Mesodermal cell (in vitro differentiated cells): ENCODE measurements around the gene PERCC1.

ENCODE experiments used
- H3K27ac ChIP-seq: 2 replicates; pipeline ENCODE4 v1.7.0; 2013; ENCODE audit warnings: mild to moderate bottlenecking, low read depth, low read length, moderate library complexity; ENCODE audit not compliant: severe bottlenecking
- H3K36me3 ChIP-seq: 2 replicates; pipeline ENCODE4 v1.7.1; 2013; ENCODE audit warnings: mild to moderate bottlenecking, low read length, moderate library complexity; ENCODE audit not compliant: control insufficient read depth, insufficient read depth
- H3K4me1 ChIP-seq: one replicate; pipeline ENCODE4 v1.7.1; 2013; ENCODE audit warnings: mild to moderate bottlenecking, low read length; ENCODE audit not compliant: insufficient read depth, control insufficient read depth, poor library complexity, severe bottlenecking
- H3K4me3 ChIP-seq: 2 replicates; pipeline ENCODE4 v1.7.0; 2013; ENCODE audit warnings: low read length, control low read depth, mild to moderate bottlenecking; ENCODE audit not compliant: insufficient read depth, poor library complexity, severe bottlenecking; ENCODE audit errors: extremely low read depth
- H3K9me3 ChIP-seq: 2 replicates; pipeline ENCODE4 v1.7.1; 2013; ENCODE audit warnings: mild to moderate bottlenecking, low read length, moderate library complexity; ENCODE audit not compliant: control insufficient read depth
- WGBS, 2 experiments: methylation state at CpG; one replicate each; pipeline ENCODE4 v1.1.5; 2013; ENCODE audit warnings: missing lambda C conversion rate in 2 of 2; ENCODE audit not compliant: insufficient coverage in 2 of 2; 5-methylcytosine and 5-hydroxymethylcytosine counted together

PERCC1 gene

GRCh38 chr16:1450841-1451240 is 20.0 kb downstream of the PERCC1 start:
- 93 to 97% methylated on average over 20 to 21 of the region's 21 CpGs for WGBS, 2 experiments
- no peaks in the 10 kb centered on the region for H3K9me3 ChIP-seq
- H3K4me1 ChIP-seq, result no peaks in the 10 kb centered on the region
- H3K4me3 ChIP-seq, result no peak overlapping the region
- H3K36me3 ChIP-seq, result peaks cover 49% of the 10 kb centered on the region
- no peak overlapping the region for H3K27ac ChIP-seq

- WGBS, 2 experiments, result 95 to 97% methylated on average over 22 to 34 of the region's 34 CpGs
- Histone ChIP-seq H3K4me3 (no peak overlapping the region), H3K9me3 (no peaks in the 10 kb centered on the region), H3K27ac (no peak overlapping the region), H3K4me1 (no peaks in the 10 kb centered on the region), H3K36me3 (peaks cover 52% of the 10 kb centered on the region)
Measured at GRCh38 chr16:1451702-1452392, 21.0 kb downstream of the PERCC1 start.

- WGBS, 2 experiments, result 93% methylated on average over 19 to 20 of the region's 20 CpGs
- no peaks in the 10 kb centered on the region for H3K4me1 ChIP-seq
- H3K27ac ChIP-seq, result no peak overlapping the region
- H3K36me3 ChIP-seq, result peaks cover 55% of the 10 kb centered on the region
- H3K9me3 ChIP-seq, result no peaks in the 10 kb centered on the region
- no peak overlapping the region for H3K4me3 ChIP-seq
Measured at GRCh38 chr16:1452530-1452929, 21.7 kb downstream of the PERCC1 start.

GRCh38 chr16:1453316-1453715 is 22.4 kb downstream of the PERCC1 start:
- Histone ChIP-seq H3K27ac (no peak overlapping the region), H3K9me3 (no peaks in the 10 kb centered on the region), H3K4me1 (no peaks in the 10 kb centered on the region), H3K36me3 (peaks cover 63% of the 10 kb centered on the region), H3K4me3 (no peak overlapping the region)
- 93 to 97% methylated on average over 13 to 19 of the region's 19 CpGs for WGBS, 2 experiments

GRCh38 chr16:1454561-1454960 is 23.7 kb downstream of the PERCC1 start:
- 90 to 95% methylated on average over 14 to 17 of the region's 17 CpGs for WGBS, 2 experiments
- H3K4me3 ChIP-seq, result no peak overlapping the region
- no peaks in the 10 kb centered on the region for H3K4me1 ChIP-seq
- no peaks in the 10 kb centered on the region for H3K9me3 ChIP-seq
- no peak overlapping the region for H3K27ac ChIP-seq
- H3K36me3 ChIP-seq, result peaks cover 63% of the 10 kb centered on the region

GRCh38 chr16:1455190-1456171 is 24.6 kb downstream of the PERCC1 start:
- Histone ChIP-seq H3K27ac (no peak overlapping the region), H3K9me3 (no peaks in the 10 kb centered on the region), H3K4me3 (no peak overlapping the region), H3K4me1 (no peaks in the 10 kb centered on the region), H3K36me3 (peaks cover 69% of the 10 kb centered on the region)
- 91 to 94% methylated on average over 35 to 40 of the region's 41 CpGs for WGBS, 2 experiments

GRCh38 chr16:1456951-1457350 is 26.1 kb downstream of the PERCC1 start:
- 96 to 97% methylated on average over 15 to 16 of the region's 16 CpGs for WGBS, 2 experiments
- Histone ChIP-seq H3K4me3 (no peak overlapping the region), H3K36me3 (peaks cover 69% of the 10 kb centered on the region), H3K27ac (no peak overlapping the region), H3K4me1 (no peaks in the 10 kb centered on the region), H3K9me3 (no peaks in the 10 kb centered on the region)

- Histone ChIP-seq H3K36me3 (peaks cover 63% of the 10 kb centered on the region), H3K9me3 (no peaks in the 10 kb centered on the region), H3K27ac (no peak overlapping the region), H3K4me3 (no peak overlapping the region), H3K4me1 (no peaks in the 10 kb centered on the region)
- WGBS, 2 experiments, result 95 to 97% methylated on average over 24 to 33 of the region's 42 CpGs
Measured at GRCh38 chr16:1457489-1458245, 26.8 kb downstream of the PERCC1 start.

- H3K4me3 ChIP-seq, result no peak overlapping the region
- no peak overlapping the region for H3K27ac ChIP-seq
- H3K36me3 ChIP-seq, result peaks cover 61% of the 10 kb centered on the region
- 96 to 97% methylated on average over 25 of the region's 26 CpGs for WGBS, 2 experiments
- H3K9me3 ChIP-seq, result no peaks in the 10 kb centered on the region
- H3K4me1 ChIP-seq, result no peaks in the 10 kb centered on the region
Measured at GRCh38 chr16:1458336-1458976, 27.6 kb downstream of the PERCC1 start.

- Histone ChIP-seq H3K4me3 (no peak overlapping the region), H3K27ac (no peak overlapping the region), H3K4me1 (no peaks in the 10 kb centered on the region), H3K36me3 (peaks cover 59% of the 10 kb centered on the region), H3K9me3 (no peaks in the 10 kb centered on the region)
- 92 to 94% methylated on average over 11 to 14 of the region's 14 CpGs for WGBS, 2 experiments
Measured at GRCh38 chr16:1458977-1459341, 28.1 kb downstream of the PERCC1 start.
